Measurements from ENCODE around the gene B3GNT2.

Gene B3GNT2

DNA sequence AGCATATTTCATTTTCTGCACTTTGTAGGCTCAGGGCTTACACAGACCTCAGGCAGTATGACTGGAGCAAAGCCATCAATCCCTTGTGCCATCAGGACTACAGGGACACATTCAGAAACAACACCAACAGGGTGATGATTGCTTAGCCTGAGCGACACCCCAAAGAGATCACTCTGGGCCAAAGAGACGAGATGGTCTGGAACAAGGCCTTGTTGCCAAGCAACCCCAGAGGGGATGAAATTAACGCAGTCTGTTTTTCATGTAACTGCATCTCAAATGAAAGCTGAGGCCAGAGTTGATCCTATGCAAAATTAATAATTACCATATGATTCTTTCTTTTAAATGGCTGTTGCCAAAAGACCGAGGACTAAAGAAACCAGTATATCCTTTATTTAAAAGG is 20.2 kb upstream of the B3GNT2 start:
- TF ChIP-seq, protein P1, sequence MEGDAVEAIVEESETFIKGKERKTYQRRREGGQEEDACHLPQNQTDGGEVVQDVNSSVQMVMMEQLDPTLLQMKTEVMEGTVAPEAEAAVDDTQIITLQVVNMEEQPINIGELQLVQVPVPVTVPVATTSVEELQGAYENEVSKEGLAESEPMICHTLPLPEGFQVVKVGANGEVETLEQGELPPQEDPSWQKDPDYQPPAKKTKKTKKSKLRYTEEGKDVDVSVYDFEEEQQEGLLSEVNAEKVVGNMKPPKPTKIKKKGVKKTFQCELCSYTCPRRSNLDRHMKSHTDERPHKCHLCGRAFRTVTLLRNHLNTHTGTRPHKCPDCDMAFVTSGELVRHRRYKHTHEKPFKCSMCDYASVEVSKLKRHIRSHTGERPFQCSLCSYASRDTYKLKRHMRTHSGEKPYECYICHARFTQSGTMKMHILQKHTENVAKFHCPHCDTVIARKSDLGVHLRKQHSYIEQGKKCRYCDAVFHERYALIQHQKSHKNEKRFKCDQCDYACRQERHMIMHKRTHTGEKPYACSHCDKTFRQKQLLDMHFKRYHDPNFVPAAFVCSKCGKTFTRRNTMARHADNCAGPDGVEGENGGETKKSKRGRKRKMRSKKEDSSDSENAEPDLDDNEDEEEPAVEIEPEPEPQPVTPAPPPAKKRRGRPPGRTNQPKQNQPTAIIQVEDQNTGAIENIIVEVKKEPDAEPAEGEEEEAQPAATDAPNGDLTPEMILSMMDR (IDR thresholded peaks at IDR 0.05; ENCODE audit: low read depth, low read length) = no peak

DNA sequence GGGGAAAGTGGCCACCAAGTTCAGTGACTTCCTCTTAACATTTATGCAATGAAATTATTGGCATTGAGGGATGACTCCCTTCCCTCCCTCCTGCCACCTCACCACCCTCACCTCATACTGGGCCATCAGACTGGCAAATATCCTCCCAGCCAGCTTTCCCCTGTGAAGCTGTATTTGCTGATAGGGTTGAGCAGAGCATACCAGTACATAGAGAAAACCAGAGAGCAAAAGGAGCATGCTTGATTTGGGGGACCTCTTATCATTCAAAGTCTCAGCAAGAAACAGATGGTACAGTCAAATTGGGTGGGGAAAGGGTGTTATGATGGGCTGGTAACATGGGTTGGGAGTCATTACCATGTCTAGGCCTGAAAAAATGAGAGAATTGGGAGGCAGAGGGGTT is 19.1 kb upstream of the B3GNT2 start:
- TF ChIP-seq, protein P1 (IDR thresholded peaks at IDR 0.05; ENCODE audit: low read depth, low read length) = no peak
- no peaks in the 10 kb centered on the region for H3K36me3 ChIP-seq
- H3K4me3 ChIP-seq (ENCODE audit: low read depth, low read length) = no peak overlapping the region
- no peaks in the 10 kb centered on the region for H3K9me3 ChIP-seq (ENCODE audit: severe bottlenecking)
- no peak for DNase-seq
- H3K27ac ChIP-seq = no peak overlapping the region
- H3K27me3 ChIP-seq (ENCODE audit: insufficient read depth, low read depth, severe bottlenecking) = peaks cover 8% of the 10 kb centered on the region

More for the DNA sequence above, 20.2 kb upstream of the B3GNT2 start:
- peaks cover 13% of the 10 kb centered on the region for H3K27me3 ChIP-seq (ENCODE audit: insufficient read depth, low read depth, severe bottlenecking)
- H3K27ac ChIP-seq = no peak overlapping the region
- H3K4me3 ChIP-seq (ENCODE audit: low read depth, low read length) = no peak overlapping the region
- no peak for DNase-seq
- H3K36me3 ChIP-seq = no peaks in the 10 kb centered on the region
- H3K9me3 ChIP-seq (ENCODE audit: severe bottlenecking) = no peaks in the 10 kb centered on the region

DNA sequence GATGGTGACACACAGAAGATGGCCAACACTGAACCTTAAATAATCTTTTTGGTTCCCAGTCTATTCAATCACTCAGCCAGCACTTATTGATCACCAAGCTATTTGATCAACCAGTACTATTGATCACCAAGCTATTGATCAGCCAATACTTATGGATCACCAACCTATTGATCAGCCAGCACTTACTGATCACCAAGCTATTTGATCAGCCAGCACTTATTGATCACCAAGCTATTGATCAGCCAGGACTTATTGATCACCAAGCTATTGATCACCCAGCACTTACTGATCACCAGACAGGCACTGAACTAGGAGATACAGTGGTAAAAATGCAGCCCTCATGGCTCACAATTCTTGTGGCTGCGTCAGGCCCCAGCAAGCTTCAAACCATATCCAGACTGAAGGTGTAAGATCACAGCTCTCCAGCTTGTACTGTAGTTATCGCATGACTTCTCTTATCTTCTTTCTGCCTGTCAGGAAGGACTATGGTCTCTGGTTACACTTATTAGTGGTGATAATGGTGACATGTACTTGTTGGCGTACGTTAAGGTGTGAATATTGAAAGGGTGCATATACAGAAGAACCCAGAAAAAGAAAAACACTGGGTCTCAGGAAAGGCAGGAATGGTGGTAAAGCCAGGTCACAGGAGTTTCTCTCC is 18.4 kb upstream of the B3GNT2 start:
- no peak overlapping the region for H3K4me3 ChIP-seq (ENCODE audit: low read depth, low read length)
- H3K27ac ChIP-seq = no peak overlapping the region
- H3K27me3 ChIP-seq (ENCODE audit: insufficient read depth, low read depth, severe bottlenecking) = peaks cover 8% of the 10 kb centered on the region
- no peaks in the 10 kb centered on the region for H3K9me3 ChIP-seq (ENCODE audit: severe bottlenecking)
- no peak for DNase-seq
- TF ChIP-seq, protein P1 (IDR thresholded peaks at IDR 0.05; ENCODE audit: low read depth, low read length) = no peak
- no peaks in the 10 kb centered on the region for H3K36me3 ChIP-seq

DNA sequence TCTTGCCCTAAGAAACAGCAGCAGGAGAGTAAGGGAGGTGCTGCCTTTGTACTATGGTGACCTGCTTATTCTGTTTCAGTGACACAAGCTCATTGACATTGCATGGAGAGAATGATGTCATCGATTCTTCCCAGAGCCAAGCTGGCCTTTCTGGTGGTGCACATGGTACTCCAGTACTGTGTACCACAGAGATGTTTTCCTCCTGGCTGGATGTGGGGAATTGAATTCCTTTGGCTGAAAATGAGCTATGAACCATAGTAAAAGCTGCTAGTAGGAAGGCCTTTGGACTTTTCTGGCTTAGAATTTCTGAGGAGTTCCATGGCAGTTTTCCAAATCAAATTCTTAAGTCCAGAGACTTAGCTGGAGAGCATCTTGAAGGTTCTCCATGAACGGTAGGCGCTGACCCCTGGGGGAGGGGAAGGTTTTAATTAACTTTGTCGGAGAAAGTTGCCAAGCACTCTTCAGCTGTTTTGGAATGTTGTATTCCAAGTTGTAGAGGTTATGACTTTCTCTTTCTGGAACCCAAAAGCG is 17.1 kb upstream of the B3GNT2 start:
- H3K9me3 ChIP-seq (ENCODE audit: severe bottlenecking) = no peaks in the 10 kb centered on the region
- no peak overlapping the region for H3K27ac ChIP-seq
- DNase-seq = no peak
- H3K27me3 ChIP-seq (ENCODE audit: insufficient read depth, low read depth, severe bottlenecking) = peaks cover 8% of the 10 kb centered on the region
- TF ChIP-seq, protein P1 (IDR thresholded peaks at IDR 0.05; ENCODE audit: low read depth, low read length) = no peak
- H3K36me3 ChIP-seq = no peaks in the 10 kb centered on the region
- no peak overlapping the region for H3K4me3 ChIP-seq (ENCODE audit: low read depth, low read length)

DNA sequence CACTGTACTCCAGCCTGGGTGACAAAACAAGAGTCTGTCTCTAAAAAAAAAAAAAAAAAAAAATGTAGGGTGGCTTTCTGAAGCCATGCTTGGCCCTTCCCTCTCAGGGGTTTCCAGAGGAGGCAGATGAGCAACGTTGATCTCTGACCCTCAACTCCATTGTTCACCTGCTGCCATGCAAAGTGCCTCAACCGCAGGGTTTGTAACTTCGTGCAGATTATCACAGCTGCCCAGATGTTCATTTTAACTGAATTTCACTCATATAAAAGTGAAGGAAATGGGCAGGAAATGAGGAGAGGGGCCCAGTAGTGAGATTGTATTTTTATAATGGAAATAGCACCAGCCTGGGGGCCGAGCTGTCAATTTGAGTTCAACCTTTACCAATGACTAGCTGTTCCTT is 14.9 kb upstream of the B3GNT2 start:
- no peak for DNase-seq
- no peak overlapping the region for H3K27ac ChIP-seq

More for the DNA sequence above, 14.9 kb upstream of the B3GNT2 start:
- Histone ChIP-seq H3K9me3 (ENCODE audit: severe bottlenecking) (no peaks in the 10 kb centered on the region), H3K36me3 (no peaks in the 10 kb centered on the region), H3K27me3 (ENCODE audit: insufficient read depth, low read depth, severe bottlenecking) (peaks cover 8% of the 10 kb centered on the region), H3K4me3 (ENCODE audit: low read depth, low read length) (no peak overlapping the region)
- TF ChIP-seq, protein P1 (IDR thresholded peaks at IDR 0.05; ENCODE audit: low read depth, low read length) = no peak
